ENCODE data around the gene HIPK4.

DNA sequence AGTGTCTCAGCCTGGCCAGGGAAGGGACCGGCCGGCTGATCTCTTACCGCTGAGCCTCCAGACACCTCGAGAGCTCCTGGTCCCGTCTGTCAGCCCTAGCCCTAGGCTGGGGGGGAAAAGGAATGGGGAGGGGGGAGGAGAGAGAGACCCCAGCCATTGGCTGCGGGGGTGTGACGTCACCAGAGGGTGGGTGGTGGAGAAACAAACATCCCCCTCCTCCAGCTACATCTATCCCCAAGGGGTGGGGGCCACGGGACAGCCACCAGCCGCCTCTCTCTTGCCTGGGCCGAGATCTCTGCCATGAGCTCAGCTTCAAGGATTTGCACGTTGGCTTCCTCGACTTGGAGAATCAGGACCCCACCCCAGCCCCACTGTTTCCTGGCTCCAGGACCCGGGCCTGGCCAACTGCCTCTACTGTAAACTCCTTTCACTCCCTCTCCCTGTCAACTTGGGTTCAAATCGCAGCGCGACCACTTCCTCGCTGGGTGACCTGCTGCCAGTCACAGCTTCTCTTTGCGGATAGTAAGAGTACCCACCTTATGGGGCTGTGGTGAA is 23.4 kb upstream of the HIPK4 start, which contains the start of gene PRX:
- TF ChIP-seq ZNF398 (CRISPR knock-in tag; IDR thresholded peaks at IDR 0.05) (no peak), MXI1 (IDR thresholded peaks at IDR 0.05; ENCODE audit: low read depth, low read length) (no peak), KDM1A (IDR thresholded peaks at IDR 0.05) (no peak; a peak in 1 of 4 replicates), ZBTB1 (CRISPR knock-in tag; IDR thresholded peaks at IDR 0.05; ENCODE audit: borderline replicate concordance, low read depth) (no peak), DDX20 (tag; IDR thresholded peaks at IDR 0.05; ENCODE audit: low read depth) (no peak), ZBTB49 (CRISPR knock-in tag; IDR thresholded peaks at IDR 0.05; ENCODE audit: borderline replicate concordance) (no peak), CTCF (IDR thresholded peaks at IDR 0.05 in 2 of 3, conservative IDR thresholded peaks at IDR 0.05 in 1 of 3; ENCODE audit: insufficient read depth in 2 of 3, low read depth in 1 of 3, low read length in 3 of 3) (no peak), CXXC5 (CRISPR knock-in tag; IDR thresholded peaks at IDR 0.05) (no peak), TEAD1 (CRISPR knock-in tag; IDR thresholded peaks at IDR 0.05) (no peak)
- TF ChIP-seq, protein P1, sequence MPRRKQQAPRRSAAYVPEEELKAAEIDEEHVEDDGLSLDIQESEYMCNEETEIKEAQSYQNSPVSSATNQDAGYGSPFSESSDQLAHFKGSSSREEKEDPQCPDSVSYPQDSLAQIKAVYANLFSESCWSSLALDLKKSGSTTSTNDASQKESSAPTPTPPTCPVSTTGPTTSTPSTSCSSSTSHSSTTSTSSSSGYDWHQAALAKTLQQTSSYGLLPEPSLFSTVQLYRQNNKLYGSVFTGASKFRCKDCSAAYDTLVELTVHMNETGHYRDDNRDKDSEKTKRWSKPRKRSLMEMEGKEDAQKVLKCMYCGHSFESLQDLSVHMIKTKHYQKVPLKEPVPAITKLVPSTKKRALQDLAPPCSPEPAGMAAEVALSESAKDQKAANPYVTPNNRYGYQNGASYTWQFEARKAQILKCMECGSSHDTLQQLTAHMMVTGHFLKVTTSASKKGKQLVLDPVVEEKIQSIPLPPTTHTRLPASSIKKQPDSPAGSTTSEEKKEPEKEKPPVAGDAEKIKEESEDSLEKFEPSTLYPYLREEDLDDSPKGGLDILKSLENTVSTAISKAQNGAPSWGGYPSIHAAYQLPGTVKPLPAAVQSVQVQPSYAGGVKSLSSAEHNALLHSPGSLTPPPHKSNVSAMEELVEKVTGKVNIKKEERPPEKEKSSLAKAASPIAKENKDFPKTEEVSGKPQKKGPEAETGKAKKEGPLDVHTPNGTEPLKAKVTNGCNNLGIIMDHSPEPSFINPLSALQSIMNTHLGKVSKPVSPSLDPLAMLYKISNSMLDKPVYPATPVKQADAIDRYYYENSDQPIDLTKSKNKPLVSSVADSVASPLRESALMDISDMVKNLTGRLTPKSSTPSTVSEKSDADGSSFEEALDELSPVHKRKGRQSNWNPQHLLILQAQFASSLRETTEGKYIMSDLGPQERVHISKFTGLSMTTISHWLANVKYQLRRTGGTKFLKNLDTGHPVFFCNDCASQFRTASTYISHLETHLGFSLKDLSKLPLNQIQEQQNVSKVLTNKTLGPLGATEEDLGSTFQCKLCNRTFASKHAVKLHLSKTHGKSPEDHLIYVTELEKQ (CRISPR knock-in tag; IDR thresholded peaks at IDR 0.05) = no peak

Measured in K562 (cell line).